HCT116 (cell line): ENCODE data around the gene DEFB129. TPM values are rescaled to one million over a fixed set of nuclear protein-coding genes. Genes with fewer than 3 reads are reported as not detected.
"Not testable (repeated sequence)": the region's sequence is repeated elsewhere in the genome, so short reads cannot be mapped to it uniquely, and the experiment has no call there.

Source experiments
- ATAC-seq: fragments of 200-7000 bp; cut with Tn5 transposase; 2 replicates; pipeline ENCODE4 v1.9.1; 2020; ENCODE audit warnings: mild to moderate bottlenecking, moderate library complexity
- BruUV-seq: library from RNA; stranded (reverse); fragments of 400-500 nt; replicated peaks from 2 replicates; lab custom pipeline; 2021; lab: Mats Ljungman, UMichigan
- CTCF ChIA-PET: fragments of 300-600 bp; sonication (Branson Sonifier 250); formaldehyde crosslinking; loops from one replicate; lab custom pipeline; 2021; ENCODE audit warnings: antibody characterized with exemption; lab: Charles Lee
- POLR2A ChIA-PET: fragments of 300-600, 350-600 bp; sonication (Branson Sonifier 250); formaldehyde crosslinking; loops from one replicate; lab custom pipeline; 2021; ENCODE audit warnings: antibody characterized with exemption; lab: Charles Lee
- RAD21 ChIA-PET, 2 experiments: fragments of 300-600 bp; sonication (Branson Sonifier 250); formaldehyde crosslinking; loops; one replicate each; lab custom pipeline; 2023; ENCODE audit warnings: low total read pairs in 2 of 2; ENCODE audit not compliant: uncharacterized antibody in 2 of 2, unreplicated experiment in 2 of 2, low non-redundant PET in 1 of 2; lab: Charles Lee
- DNase-seq: peaks from one replicate; pipeline ENCODE4 v3.0.0-alpha.2; 2010; ENCODE audit warnings: low read depth, low spot score
- H2AFZ ChIP-seq: fragments of 200-600 bp; shearing (Covaris generic), sonication (generic); 2 replicates; pipeline ENCODE4 v1.6.1; 2017; ENCODE audit warnings: low read depth, mixed run types, mixed read lengths, antibody characterized with exemption, low read length; ENCODE audit not compliant: poor library complexity, severe bottlenecking
- H3K27ac ChIP-seq: 2 replicates; pipeline ENCODE4 v1.5.1; 2012; ENCODE audit warnings: low read depth, low read length
- H3K27me3 ChIP-seq: fragments of 200-600 bp; sonication (generic); 2 replicates; pipeline ENCODE4 v1.6.1; 2016; ENCODE audit warnings: mixed run types, low read length, mixed read lengths; ENCODE audit not compliant: insufficient read depth
- H3K36me3 ChIP-seq, 2 experiments: fragments of 200-500 bp in 1 of 2; fragments of 200-600 bp in 1 of 2; sonication (Bioruptor generic) in 1 of 2; sonication (generic) in 1 of 2; 2 replicates each; pipeline versions ENCODE4 v1.5.1 to v1.6.1; 2014 to 2016; ENCODE audit warnings: low read length in 2 of 2, inconsistent platforms in 1 of 2, mixed read lengths in 1 of 2, mixed run types in 1 of 2; ENCODE audit not compliant: insufficient read depth in 2 of 2, control insufficient read depth in 1 of 2
- H3K4me1 ChIP-seq, 2 experiments: fragments of 200-600 bp in 1 of 2; sonication (generic) in 1 of 2; 2 replicates each; pipeline versions ENCODE4 v1.5.1 to v1.6.1; 2012 to 2017; ENCODE audit warnings: low read length in 2 of 2, inconsistent platforms in 1 of 2, mild to moderate bottlenecking in 1 of 2, mixed read lengths in 1 of 2, mixed run types in 1 of 2, moderate library complexity in 1 of 2; ENCODE audit not compliant: insufficient read depth in 2 of 2, control insufficient read depth in 1 of 2
- H3K4me2 ChIP-seq: fragments of 200-600 bp; sonication (generic); 2 replicates; pipeline ENCODE4 v1.6.1; 2017; ENCODE audit warnings: mixed run types, low read length, mixed read lengths
- H3K4me3 ChIP-seq, 2 experiments: fragments of 200-600 bp in 1 of 2; sonication (generic) in 1 of 2; replicated peaks in 1 of 2; 2 replicates each; pipeline ENCODE4 v1.5.1; 2011 to 2016; ENCODE audit warnings: low read length in 2 of 2, control low read depth in 1 of 2, low read depth in 1 of 2, mild to moderate bottlenecking in 1 of 2, mixed read lengths in 1 of 2, mixed run types in 1 of 2
- H3K79me2 ChIP-seq: fragments of 200-600 bp; sonication (generic); 2 replicates; pipeline ENCODE4 v1.6.1; 2017; ENCODE audit warnings: mild to moderate bottlenecking, mixed run types, low read length, moderate library complexity, mixed read lengths; ENCODE audit not compliant: insufficient read depth
- H3K9ac ChIP-seq: fragments of 200-600 bp; sonication (generic); 2 replicates; pipeline ENCODE4 v1.6.1; 2016; ENCODE audit warnings: low read length, mixed read lengths
- H3K9me2 ChIP-seq: fragments of 200-600 bp; sonication (generic), shearing (Covaris generic); 2 replicates; pipeline ENCODE4 v1.6.1; 2017; ENCODE audit warnings: mixed run types, mild to moderate bottlenecking, moderate library complexity; ENCODE audit not compliant: insufficient read depth
- H3K9me3 ChIP-seq, 2 experiments: fragments of 200-500 bp in 1 of 2; fragments of 200-600 bp in 1 of 2; sonication (Bioruptor generic) in 1 of 2; sonication (generic) in 1 of 2; 2 replicates each; pipeline ENCODE4 v1.6.1; 2014 to 2017; ENCODE audit warnings: low read length in 2 of 2, mixed read lengths in 2 of 2, inconsistent platforms in 1 of 2, low read depth in 1 of 2, mild to moderate bottlenecking in 1 of 2, mixed run types in 1 of 2, moderate library complexity in 1 of 2; ENCODE audit not compliant: control insufficient read depth in 1 of 2, insufficient read depth in 1 of 2
- H4K20me1 ChIP-seq: fragments of 200-600 bp; sonication (generic), shearing (Covaris generic); 2 replicates; pipeline ENCODE4 v1.6.1; 2017; ENCODE audit warnings: mixed run types, mild to moderate bottlenecking, moderate library complexity; ENCODE audit not compliant: insufficient read depth
- ELF1 ChIP-seq: IDR thresholded peaks from 2 replicates; pipeline ENCODE4 v1.6.1; 2012; ENCODE audit warnings: low read depth, borderline replicate concordance
- POLR2AphosphoS5 ChIP-seq: IDR thresholded peaks from 2 replicates; pipeline ENCODE4 v1.6.1; 2011; ENCODE audit warnings: mild to moderate bottlenecking, low read depth, low read length, moderate library complexity
- RAD21 ChIP-seq: IDR thresholded peaks from 2 replicates; pipeline ENCODE4 v1.6.1; 2012; ENCODE audit warnings: low read depth, mild to moderate bottlenecking
- SIN3A ChIP-seq: IDR thresholded peaks from 2 replicates; pipeline ENCODE4 v1.6.1; 2012; ENCODE audit warnings: low read depth
- TCF7L2 ChIP-seq: IDR thresholded peaks from 2 replicates; pipeline ENCODE4 v1.7.0; 2011; ENCODE audit warnings: borderline replicate concordance, inconsistent platforms; ENCODE audit not compliant: insufficient read depth, insufficient read length; ENCODE audit errors: extremely low read depth
- intact Hi-C: fragments of 100-400 bp; cut with micrococcal nuclease; formaldehyde crosslinking; loops from 2 replicates; pipeline ENCODE4 v1.10.0; 2022
- total RNA-seq: library from RNA; stranded (reverse); gene quantifications from one replicate; pipeline ENCODE4 v1.2.1, GENCODE V29; 2021; ENCODE audit not compliant: unreplicated experiment
- TF ChIP-seq, protein P1 (sequence below): IDR thresholded peaks from 2 replicates; pipeline ENCODE4 v1.6.1; 2012; ENCODE audit warnings: low read depth
- TF ChIP-seq, protein P2 (sequence below): IDR thresholded peaks from 2 replicates; pipeline ENCODE4 v1.6.1; 2012
- TF ChIP-seq, protein P3 (sequence below), 3 experiments: fragments of 200-600 bp in 1 of 3; sonication (generic) in 1 of 3; IDR thresholded peaks in 2 of 3; conservative IDR thresholded peaks in 1 of 3; 2 replicates each; pipeline ENCODE4 v1.5.1; 2012 to 2017; ENCODE audit warnings: low read depth in 2 of 3, low read length in 2 of 3, antibody characterized with exemption in 1 of 3, borderline replicate concordance in 1 of 3, control low read depth in 1 of 3, mild to moderate bottlenecking in 1 of 3, mixed read lengths in 1 of 3, mixed run types in 1 of 3, moderate library complexity in 1 of 3; ENCODE audit not compliant: insufficient read depth in 1 of 3

DEFB129 gene
- total RNA-seq, 1 experiment from 2014 or later, result not detected

DNA sequence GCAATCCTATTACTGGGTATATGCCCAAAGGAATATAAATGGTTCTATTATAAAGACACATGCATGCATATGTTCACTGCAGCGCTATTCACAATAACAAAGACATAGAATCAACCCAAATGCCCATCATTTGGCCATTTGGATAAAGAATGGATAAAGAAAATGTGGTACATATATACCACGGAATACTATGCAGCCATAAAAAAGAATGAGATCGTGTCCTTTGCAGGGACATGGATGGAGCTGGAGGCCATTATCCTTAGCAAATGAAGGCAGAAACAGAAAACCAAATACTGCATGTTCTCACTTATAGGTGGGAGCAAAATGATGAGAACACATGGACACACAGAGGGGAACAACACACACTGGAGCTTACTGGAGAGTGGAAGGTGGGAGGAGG lies 1.2 kb upstream of the DEFB129 start:
- BruUV-seq, H3K4me2 ChIP-seq, H3K27me3 ChIP-seq, H3K36me3 ChIP-seq, H2AFZ ChIP-seq, ATAC-seq, intact Hi-C loops, POLR2A ChIA-PET, H3K9me2 ChIP-seq, H3K9me3 ChIP-seq, H3K4me3 ChIP-seq, RAD21 ChIA-PET, H3K4me1 ChIP-seq, H3K27ac ChIP-seq, H4K20me1 ChIP-seq, H3K9ac ChIP-seq, H3K79me2 ChIP-seq, CTCF ChIA-PET, DNase-seq: not testable (repeated sequence)

DNA sequence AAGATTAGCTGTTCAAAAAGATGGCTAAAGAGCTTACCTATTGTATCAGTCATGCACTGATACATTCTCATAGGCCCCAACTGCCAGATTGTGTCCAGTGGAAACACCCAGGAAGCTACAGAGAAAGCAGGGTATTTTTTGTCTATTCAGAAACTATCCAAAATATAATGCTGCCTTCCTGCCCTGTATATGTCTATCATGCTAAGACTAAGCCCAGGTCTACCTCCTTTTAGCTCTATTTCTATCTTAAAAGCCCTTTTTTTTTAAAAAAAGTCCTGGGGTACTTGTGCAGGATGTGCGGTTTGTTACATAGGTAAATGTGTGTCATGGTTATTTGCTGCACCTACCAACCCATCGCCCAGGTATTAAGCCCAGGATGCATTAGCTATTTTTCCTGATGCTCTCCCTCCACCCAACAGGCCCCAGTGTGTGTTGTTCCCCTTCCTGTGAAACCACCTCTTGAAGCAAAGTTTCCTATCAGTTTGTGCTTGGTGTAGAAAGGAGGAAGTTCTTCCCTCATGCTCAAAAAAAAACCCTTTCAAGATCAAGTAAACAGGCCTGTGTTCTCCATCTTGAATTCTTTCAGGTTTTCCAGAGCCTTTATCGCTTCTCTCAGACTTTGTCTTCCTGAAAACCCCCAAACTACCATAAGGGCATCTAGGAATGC lies 514 bp downstream of the DEFB129 start:
- ATAC-seq (no peak), DNase-seq (no peak)
- Histone ChIP-seq H3K27me3 (peaks cover 9% of the 10 kb centered on the region), H3K4me1 (no peaks in the 10 kb centered on the region), H3K27ac (no peak overlapping the region), H3K9me3 (no peaks in the 10 kb centered on the region), H3K79me2 (no peaks in the 10 kb centered on the region), H4K20me1 (no peaks in the 10 kb centered on the region), H3K9ac (no peak overlapping the region), H3K4me3 (no peak overlapping the region), H3K4me2 (no peak overlapping the region), H3K9me2 (no peaks in the 10 kb centered on the region), H2AFZ (no peak overlapping the region), H3K36me3 (no peaks in the 10 kb centered on the region)
- TF ChIP-seq SIN3A (no peak), RAD21 (no peak), POLR2AphosphoS5 (no peak), ELF1 (no peak), TCF7L2 (no peak)
- TF ChIP-seq, protein P1, sequence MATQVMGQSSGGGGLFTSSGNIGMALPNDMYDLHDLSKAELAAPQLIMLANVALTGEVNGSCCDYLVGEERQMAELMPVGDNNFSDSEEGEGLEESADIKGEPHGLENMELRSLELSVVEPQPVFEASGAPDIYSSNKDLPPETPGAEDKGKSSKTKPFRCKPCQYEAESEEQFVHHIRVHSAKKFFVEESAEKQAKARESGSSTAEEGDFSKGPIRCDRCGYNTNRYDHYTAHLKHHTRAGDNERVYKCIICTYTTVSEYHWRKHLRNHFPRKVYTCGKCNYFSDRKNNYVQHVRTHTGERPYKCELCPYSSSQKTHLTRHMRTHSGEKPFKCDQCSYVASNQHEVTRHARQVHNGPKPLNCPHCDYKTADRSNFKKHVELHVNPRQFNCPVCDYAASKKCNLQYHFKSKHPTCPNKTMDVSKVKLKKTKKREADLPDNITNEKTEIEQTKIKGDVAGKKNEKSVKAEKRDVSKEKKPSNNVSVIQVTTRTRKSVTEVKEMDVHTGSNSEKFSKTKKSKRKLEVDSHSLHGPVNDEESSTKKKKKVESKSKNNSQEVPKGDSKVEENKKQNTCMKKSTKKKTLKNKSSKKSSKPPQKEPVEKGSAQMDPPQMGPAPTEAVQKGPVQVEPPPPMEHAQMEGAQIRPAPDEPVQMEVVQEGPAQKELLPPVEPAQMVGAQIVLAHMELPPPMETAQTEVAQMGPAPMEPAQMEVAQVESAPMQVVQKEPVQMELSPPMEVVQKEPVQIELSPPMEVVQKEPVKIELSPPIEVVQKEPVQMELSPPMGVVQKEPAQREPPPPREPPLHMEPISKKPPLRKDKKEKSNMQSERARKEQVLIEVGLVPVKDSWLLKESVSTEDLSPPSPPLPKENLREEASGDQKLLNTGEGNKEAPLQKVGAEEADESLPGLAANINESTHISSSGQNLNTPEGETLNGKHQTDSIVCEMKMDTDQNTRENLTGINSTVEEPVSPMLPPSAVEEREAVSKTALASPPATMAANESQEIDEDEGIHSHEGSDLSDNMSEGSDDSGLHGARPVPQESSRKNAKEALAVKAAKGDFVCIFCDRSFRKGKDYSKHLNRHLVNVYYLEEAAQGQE, result no peak
- TF ChIP-seq, protein P2, sequence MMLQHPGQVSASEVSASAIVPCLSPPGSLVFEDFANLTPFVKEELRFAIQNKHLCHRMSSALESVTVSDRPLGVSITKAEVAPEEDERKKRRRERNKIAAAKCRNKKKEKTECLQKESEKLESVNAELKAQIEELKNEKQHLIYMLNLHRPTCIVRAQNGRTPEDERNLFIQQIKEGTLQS, result no peak
- TF ChIP-seq, protein P3, sequence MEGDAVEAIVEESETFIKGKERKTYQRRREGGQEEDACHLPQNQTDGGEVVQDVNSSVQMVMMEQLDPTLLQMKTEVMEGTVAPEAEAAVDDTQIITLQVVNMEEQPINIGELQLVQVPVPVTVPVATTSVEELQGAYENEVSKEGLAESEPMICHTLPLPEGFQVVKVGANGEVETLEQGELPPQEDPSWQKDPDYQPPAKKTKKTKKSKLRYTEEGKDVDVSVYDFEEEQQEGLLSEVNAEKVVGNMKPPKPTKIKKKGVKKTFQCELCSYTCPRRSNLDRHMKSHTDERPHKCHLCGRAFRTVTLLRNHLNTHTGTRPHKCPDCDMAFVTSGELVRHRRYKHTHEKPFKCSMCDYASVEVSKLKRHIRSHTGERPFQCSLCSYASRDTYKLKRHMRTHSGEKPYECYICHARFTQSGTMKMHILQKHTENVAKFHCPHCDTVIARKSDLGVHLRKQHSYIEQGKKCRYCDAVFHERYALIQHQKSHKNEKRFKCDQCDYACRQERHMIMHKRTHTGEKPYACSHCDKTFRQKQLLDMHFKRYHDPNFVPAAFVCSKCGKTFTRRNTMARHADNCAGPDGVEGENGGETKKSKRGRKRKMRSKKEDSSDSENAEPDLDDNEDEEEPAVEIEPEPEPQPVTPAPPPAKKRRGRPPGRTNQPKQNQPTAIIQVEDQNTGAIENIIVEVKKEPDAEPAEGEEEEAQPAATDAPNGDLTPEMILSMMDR (IDR thresholded peaks at IDR 0.05 in 2 of 3, conservative IDR thresholded peaks at IDR 0.05 in 1 of 3; ENCODE audit: borderline replicate concordance in 1 of 3, insufficient read depth in 1 of 3, low read depth in 2 of 3, low read length in 2 of 3), result no peak
- BruUV-seq, result no TSS peak
- ChIA-PET RAD21 (no interaction called here), POLR2A (no interaction called here), CTCF (no interaction called here)
- intact Hi-C loops, result no loop called here
